Osteoblast (primary cell): Measurements from ENCODE around the gene ZBTB7B. TPM values are rescaled to one million over a fixed set of nuclear protein-coding genes. Genes with fewer than 3 reads are reported as not detected.

Experiments used
- DNase-seq: peaks from one replicate; pipeline ENCODE4 v3.0.0; 2011; ENCODE audit warnings: low spot score, mixed read lengths; ENCODE audit not compliant: insufficient read length; ENCODE audit errors: missing footprints
- H2AFZ ChIP-seq: 2 replicates; pipeline ENCODE4 v1.6.0; 2011; ENCODE audit warnings: mild to moderate bottlenecking, low read length
- H3K27ac ChIP-seq: 2 replicates; pipeline ENCODE4 v1.5.1; 2011; ENCODE audit warnings: mild to moderate bottlenecking, low read depth, low read length, moderate library complexity
- H3K27me3 ChIP-seq: 2 replicates; pipeline ENCODE4 v1.6.0; 2012; ENCODE audit warnings: mild to moderate bottlenecking, control low read depth, inconsistent platforms, low read length, moderate library complexity; ENCODE audit not compliant: insufficient read depth
- H3K36me3 ChIP-seq: 2 replicates; pipeline ENCODE4 v1.5.1; 2011; ENCODE audit warnings: mild to moderate bottlenecking, low read length, control low read depth, moderate library complexity; ENCODE audit not compliant: insufficient read depth
- H3K4me1 ChIP-seq: 2 replicates; pipeline ENCODE4 v1.5.1; 2011; ENCODE audit warnings: mild to moderate bottlenecking, low read length, control low read depth, moderate library complexity; ENCODE audit not compliant: insufficient read depth
- H3K4me2 ChIP-seq: 2 replicates; pipeline ENCODE4 v1.6.0; 2011; ENCODE audit warnings: mild to moderate bottlenecking, low read length; ENCODE audit not compliant: insufficient read depth
- H3K4me3 ChIP-seq: fragments of 200-600 bp; sonication (generic); 3 replicates; pipeline ENCODE4 v1.5.1; 2012; ENCODE audit warnings: mild to moderate bottlenecking, low read length, inconsistent platforms; ENCODE audit not compliant: insufficient read depth
- H3K79me2 ChIP-seq: 2 replicates; pipeline ENCODE4 v1.6.0; 2012; ENCODE audit warnings: mild to moderate bottlenecking, low read length, control low read depth, inconsistent platforms; ENCODE audit not compliant: insufficient read depth
- H3K9me3 ChIP-seq: 2 replicates; pipeline ENCODE4 v1.5.1; 2011; ENCODE audit warnings: low read depth, low read length, control low read depth
- H4K20me1 ChIP-seq: 2 replicates; pipeline ENCODE4 v1.6.0; 2012; ENCODE audit warnings: mild to moderate bottlenecking, low read length, control low read depth; ENCODE audit not compliant: insufficient read depth
- total RNA-seq: library from RNA; depleted of rRNA; stranded (reverse); fragments of >200 nt; gene quantifications from 2 replicates; pipeline ENCODE4 v1.2.3, GENCODE V29; 2012
- TF ChIP-seq, protein P1 (sequence below): IDR thresholded peaks from 2 replicates; pipeline ENCODE4 v1.5.1; 2011; ENCODE audit warnings: mild to moderate bottlenecking, low read depth, low read length, moderate library complexity; ENCODE audit errors: extremely low read depth

Gene ZBTB7B
- total RNA-seq, 1 donor: 23.5 TPM

GRCh38 chr1:155022136-155022926 lies 19.7 kb downstream of the ZBTB7B start:
- Histone ChIP-seq H3K4me3 (no peak overlapping the region), H3K36me3 (no peaks in the 10 kb centered on the region), H3K27ac (no peak overlapping the region), H3K4me2 (no peak overlapping the region), H3K4me1 (peaks cover 15% of the 10 kb centered on the region), H3K27me3 (no peaks in the 10 kb centered on the region), H2AFZ (no peak overlapping the region), H4K20me1 (peaks cover 7% of the 10 kb centered on the region), H3K79me2 (no peaks in the 10 kb centered on the region), H3K9me3 (no peaks in the 10 kb centered on the region)
- DNase-seq: no peak
- TF ChIP-seq, protein P1, sequence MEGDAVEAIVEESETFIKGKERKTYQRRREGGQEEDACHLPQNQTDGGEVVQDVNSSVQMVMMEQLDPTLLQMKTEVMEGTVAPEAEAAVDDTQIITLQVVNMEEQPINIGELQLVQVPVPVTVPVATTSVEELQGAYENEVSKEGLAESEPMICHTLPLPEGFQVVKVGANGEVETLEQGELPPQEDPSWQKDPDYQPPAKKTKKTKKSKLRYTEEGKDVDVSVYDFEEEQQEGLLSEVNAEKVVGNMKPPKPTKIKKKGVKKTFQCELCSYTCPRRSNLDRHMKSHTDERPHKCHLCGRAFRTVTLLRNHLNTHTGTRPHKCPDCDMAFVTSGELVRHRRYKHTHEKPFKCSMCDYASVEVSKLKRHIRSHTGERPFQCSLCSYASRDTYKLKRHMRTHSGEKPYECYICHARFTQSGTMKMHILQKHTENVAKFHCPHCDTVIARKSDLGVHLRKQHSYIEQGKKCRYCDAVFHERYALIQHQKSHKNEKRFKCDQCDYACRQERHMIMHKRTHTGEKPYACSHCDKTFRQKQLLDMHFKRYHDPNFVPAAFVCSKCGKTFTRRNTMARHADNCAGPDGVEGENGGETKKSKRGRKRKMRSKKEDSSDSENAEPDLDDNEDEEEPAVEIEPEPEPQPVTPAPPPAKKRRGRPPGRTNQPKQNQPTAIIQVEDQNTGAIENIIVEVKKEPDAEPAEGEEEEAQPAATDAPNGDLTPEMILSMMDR: no peak

GRCh38 chr1:155022927-155023236 lies 20.3 kb downstream of the ZBTB7B start:
- no peaks in the 10 kb centered on the region for H3K27me3 ChIP-seq
- no peaks in the 10 kb centered on the region for H3K36me3 ChIP-seq
- no peak overlapping the region for H3K27ac ChIP-seq
- peaks cover 12% of the 10 kb centered on the region for H3K4me1 ChIP-seq
- H4K20me1 ChIP-seq: peaks cover 4% of the 10 kb centered on the region
- no peak overlapping the region for H2AFZ ChIP-seq
- no peaks in the 10 kb centered on the region for H3K79me2 ChIP-seq
- no peak overlapping the region for H3K4me2 ChIP-seq
- no peak overlapping the region for H3K4me3 ChIP-seq
- TF ChIP-seq, protein P1: no peak
- H3K9me3 ChIP-seq: no peaks in the 10 kb centered on the region
- no peak for DNase-seq

GRCh38 chr1:155023627-155024026 lies 21.0 kb downstream of the ZBTB7B start:
- H3K4me3 ChIP-seq: no peak overlapping the region
- H4K20me1 ChIP-seq: peaks cover 3% of the 10 kb centered on the region
- TF ChIP-seq, protein P1: no peak
- H3K4me2 ChIP-seq: no peak overlapping the region
- no peak overlapping the region for H2AFZ ChIP-seq
- no peaks in the 10 kb centered on the region for H3K27me3 ChIP-seq
- H3K9me3 ChIP-seq: no peaks in the 10 kb centered on the region
- peaks cover 6% of the 10 kb centered on the region for H3K4me1 ChIP-seq
- no peaks in the 10 kb centered on the region for H3K79me2 ChIP-seq
- DNase-seq: no peak
- no peak overlapping the region for H3K27ac ChIP-seq
- H3K36me3 ChIP-seq: no peaks in the 10 kb centered on the region

DNA sequence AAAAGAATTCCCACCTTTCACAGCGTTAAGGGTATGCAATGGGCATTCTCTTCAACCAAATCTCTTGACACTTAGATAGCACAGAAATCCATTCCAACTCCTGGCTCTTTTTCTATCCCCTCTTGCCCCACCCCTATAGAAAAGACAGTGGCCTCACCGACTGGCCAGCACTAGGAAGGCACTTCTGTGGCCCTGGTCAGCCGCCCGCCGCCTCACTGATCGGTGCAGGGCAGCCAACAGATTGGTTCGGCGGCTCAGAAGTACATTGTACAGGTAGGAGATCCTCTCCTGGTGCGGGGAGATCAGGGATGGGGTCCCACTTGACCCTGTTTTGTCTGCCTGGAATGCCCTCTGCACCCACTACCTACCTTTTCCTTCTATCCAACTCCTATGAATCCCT lies 21.7 kb downstream of the ZBTB7B start:
- Histone ChIP-seq H3K36me3 (no peaks in the 10 kb centered on the region), H2AFZ (no peak overlapping the region), H3K27me3 (no peaks in the 10 kb centered on the region), H3K4me1 (no peaks in the 10 kb centered on the region), H3K79me2 (no peaks in the 10 kb centered on the region), H3K4me3 (no peak overlapping the region), H3K27ac (no peak overlapping the region), H3K4me2 (no peak overlapping the region), H3K9me3 (no peaks in the 10 kb centered on the region), H4K20me1 (no peaks in the 10 kb centered on the region)
- no peak for DNase-seq
- TF ChIP-seq, protein P1: no peak
